ENCODE results near the gene GALR3. TPM values are rescaled to one million over a fixed set of nuclear protein-coding genes. Genes with fewer than 3 reads are reported as not detected.

GALR3 gene
- total RNA-seq, 1 experiment from 2014 or later, result not detected

GRCh38 chr22:37806409-37807333, 16.5 kb upstream of the GALR3 start:
- TSS peak; percentile 95 for BruUV-seq (replicated peaks)
- intact Hi-C loops (cut with micrococcal nuclease; ENCODE audit: unreplicated experiment) (no loop called here), in situ Hi-C loops (cut with HindIII; ENCODE audit: low pct_unique_long_range_greater_than_20kb, low sequenced_read_pairs) (no loop called here)
- ChIA-PET CTCF (interaction anchor here (0.6 kb wide), 1 partner anchor 11 kb away, joined by 3 read pairs; no protein-coding TSS in a partner anchor), POLR2A (interaction anchor here (0.5 kb wide), 1 partner anchor 148 kb away, joined by 8 read pairs; no protein-coding TSS in a partner anchor)
- H3K9me3 ChIP-seq (ENCODE audit: control insufficient read depth, insufficient read depth, low read depth, low read length), result no peaks in the 10 kb centered on the region
- H3K4me3 ChIP-seq (ENCODE audit: low read depth in 2 of 2, low read length in 2 of 2), result peak overlapping the region; percentile 65 to 73
- H3K27me3 ChIP-seq (ENCODE audit: control insufficient read depth, insufficient read depth, low read length), result no peaks in the 10 kb centered on the region
- no peak for TF ChIP-seq POLR2AphosphoS5 (IDR thresholded peaks at IDR 0.05; ENCODE audit: low read depth, low read length)
- TF ChIP-seq CTCF (IDR thresholded peaks at IDR 0.05), result no peak
- TF ChIP-seq TCF7L2 (IDR thresholded peaks at IDR 0.05; ENCODE audit: low read depth, low read length), result no peak
- TF ChIP-seq REST (IDR thresholded peaks at IDR 0.05; ENCODE audit: insufficient read depth in 1 of 2, low read depth in 2 of 2, low read length in 1 of 2), result no peak
- TF ChIP-seq SIN3A (IDR thresholded peaks at IDR 0.05; ENCODE audit: borderline replicate concordance, insufficient read depth, low read depth, low read length), result no peak
- H3K4me1 ChIP-seq (ENCODE audit: control insufficient read depth, insufficient read depth, low read length), result peaks cover 11% of the 10 kb centered on the region
- ATAC-seq (no peak), DNase-seq (ENCODE audit: low read depth, low spot score) (no peak)
- no peaks in the 10 kb centered on the region; the same call in 1 of the 2 replicates for H3K36me3 ChIP-seq (ENCODE audit: control insufficient read depth, insufficient read depth, low read length)
- peak overlapping the region; percentile 82 for H3K27ac ChIP-seq (ENCODE audit: low read length)

- DNase-seq (ENCODE audit: low read depth, low spot score) (peak; percentile 73), ATAC-seq (peak; percentile 84)
- no peaks in the 10 kb centered on the region; the same call in 1 of the 2 replicates for H3K36me3 ChIP-seq (ENCODE audit: control insufficient read depth, insufficient read depth, low read length)
- POLR2A ChIA-PET, result no interaction called here
- peak within 1 kb of the TSS; percentile 65 to 73 for H3K4me3 ChIP-seq (ENCODE audit: low read depth in 2 of 2, low read length in 2 of 2)
- BruUV-seq (replicated peaks), result no TSS peak
- intact Hi-C loops (cut with micrococcal nuclease; ENCODE audit: unreplicated experiment) (no loop called here), in situ Hi-C loops (cut with HindIII; ENCODE audit: low pct_unique_long_range_greater_than_20kb, low sequenced_read_pairs) (no loop called here)
- H3K27ac ChIP-seq (ENCODE audit: low read length), result peak within 1 kb of the TSS; percentile 82
- CTCF ChIA-PET, result interaction anchor here (0.6 kb wide), 2 partner anchors 10 to 16 kb away, joined by 3 read pairs; no protein-coding TSS in a partner anchor
- peaks cover 11% of the 10 kb centered on the region for H3K4me1 ChIP-seq (ENCODE audit: control insufficient read depth, insufficient read depth, low read length)
- TF ChIP-seq CTCF (IDR thresholded peaks at IDR 0.05), result no peak
- peak; percentile 86; the same call in 1 of the 2 replicates for TF ChIP-seq SIN3A (IDR thresholded peaks at IDR 0.05; ENCODE audit: borderline replicate concordance, insufficient read depth, low read depth, low read length)
- TF ChIP-seq REST (IDR thresholded peaks at IDR 0.05; ENCODE audit: insufficient read depth in 1 of 2, low read depth in 2 of 2, low read length in 1 of 2), result no peak
- TF ChIP-seq POLR2AphosphoS5 (IDR thresholded peaks at IDR 0.05; ENCODE audit: low read depth, low read length), result peak; percentile 42; the same call in 1 of the 2 replicates
- TF ChIP-seq TCF7L2 (IDR thresholded peaks at IDR 0.05; ENCODE audit: low read depth, low read length), result peak; percentile 45; the same call in 1 of the 2 replicates
- H3K9me3 ChIP-seq (ENCODE audit: control insufficient read depth, insufficient read depth, low read depth, low read length), result no peaks in the 10 kb centered on the region
- no peaks in the 10 kb centered on the region for H3K27me3 ChIP-seq (ENCODE audit: control insufficient read depth, insufficient read depth, low read length)
Observed at GRCh38 chr22:37807410-37808293, 15.5 kb upstream of the GALR3 start, which contains the start of gene GCAT. Gene GCAT (plus strand): TSS chr22:37807934. CDS start chr22:37807968, 34 bp downstream.

All from Panc1 (cell line).